Heart right ventricle (tissue), 16 donors: ENCODE results near the gene TOP1. TPM values are rescaled to one million over a fixed set of nuclear protein-coding genes. Genes with fewer than 3 reads are reported as not detected.

Experiments used
- ATAC-seq, 8 donors: fragments of 200-7000 bp; cut with Tn5 transposase; one replicate each; pipeline ENCODE4 v1.9.1; 2020; ENCODE audit warnings: mild to moderate bottlenecking in 8 of 8, moderate library complexity in 8 of 8, moderate number of reproducible peaks in 1 of 8
- DNase-seq, 2 donors: peaks; one replicate each; pipeline ENCODE4 v3.0.0-alpha.2; 2020
- H3K27ac ChIP-seq, 10 donors: fragments of 200-600 bp; sonication (generic) in 2 of 10; one replicate each; pipeline versions ENCODE4 v1.5.0 to v1.8.0; 2020 to 2022; ENCODE audit warnings: mild to moderate bottlenecking in 3 of 10
- H3K27me3 ChIP-seq, 7 donors: fragments of 200-600 bp; one replicate each; pipeline ENCODE4 v1.8.0; 2021 to 2022; ENCODE audit warnings: mild to moderate bottlenecking in 2 of 7
- H3K36me3 ChIP-seq, 9 donors: fragments of 200-600 bp; sonication (generic) in 1 of 9; one replicate each; pipeline versions ENCODE4 v1.5.0 to v1.8.0; 2020 to 2022; ENCODE audit warnings: mild to moderate bottlenecking in 2 of 9
- H3K4me1 ChIP-seq, 9 donors: fragments of 200-600 bp; sonication (generic) in 1 of 9; one replicate each; pipeline versions ENCODE4 v1.5.0 to v1.8.0; 2020 to 2022; ENCODE audit warnings: mild to moderate bottlenecking in 4 of 9
- H3K4me3 ChIP-seq, 10 donors: fragments of 200-600 bp; sonication (generic) in 2 of 10; one replicate each; pipeline versions ENCODE4 v1.5.0 to v1.8.0; 2020 to 2022; ENCODE audit warnings: mild to moderate bottlenecking in 7 of 10, moderate library complexity in 2 of 10
- H3K9me3 ChIP-seq, 11 donors: fragments of 200-600 bp in 10 of 11; sonication (generic) in 2 of 11; one replicate each; pipeline versions ENCODE4 v1.5.0 to v1.8.0; 2013 to 2022; ENCODE audit warnings: mild to moderate bottlenecking in 2 of 11, control low read depth in 1 of 11, moderate library complexity in 1 of 11
- WGBS, 2 donors: extraction: QIAGEN DNeasy Blood & Tissue Kit; methylation state at CpG; one replicate each; pipeline ENCODE4 v1.1.7; 2013; ENCODE audit warnings: inconsistent platforms in 1 of 2; 5-methylcytosine and 5-hydroxymethylcytosine counted together
- intact Hi-C, 10 donors: fragments of 100-400 bp; cut with DNase I; formaldehyde crosslinking; loops; one replicate each; pipeline versions ENCODE4 v1.11.1 to v1.14.2; 2022
- polyA plus RNA-seq, 2 donors: library from polyadenylated mRNA; stranded (reverse); fragments of 200-250 nt; gene quantifications; one replicate each; pipeline ENCODE4 v1.2.3, GENCODE V29; 2013
- total RNA-seq, 10 donors: library from RNA; stranded (reverse); fragmentation: NEBNext Ultra II Directional in 3 of 10; extraction: Animal tissue kit (Norgen Biotek cat#: 25700) in 3 of 10; gene quantifications; one replicate each; pipeline versions ENCODE4 v1.2.1 to v1.2.4, GENCODE V29; 2021 to 2023
- TF ChIP-seq, protein P1 (sequence below), 9 donors: fragments of 200-600 bp; sonication (generic) in 2 of 9; IDR thresholded peaks; one replicate each; pipeline versions ENCODE4 v1.5.0 to v1.8.0; 2021 to 2022; ENCODE audit warnings: antibody characterized with exemption in 9 of 9, mild to moderate bottlenecking in 5 of 9, moderate library complexity in 1 of 9
- donor health status: Arrhythmogenic right ventricular cardiomyopathy.
- donor health status: ischemic (EF 13 %, LVEDD 7.1; RV severe dilation, severe dysfunction).
- donor health status: healthy with polysubstance abuse.
- donor health status: DM: no; HTN: yes; CAD: no.
- donor health status: DM: no; HTN: no; CAD: no.
- donor health status: ischemic (EF 25% LVEDD 6.9; RV normal size, moderate dysfunction).
- donor health status: ischemic (EF 25% LVEDD 5.7; RV mildly dilated, moderate dysfunction).
- donor health status: healthy.
- donor health status: DM: yes; HTN: yes; CAD: no.
- donor health status: Ischemic cardiomyopathy.
- donor health status: ischemic (EF 35%, LVEDD 5.7; RV mildly dilated, moderate dysfunction).
- donor health status: nonischemic (EF 11% LVEDD 7.7; RV severe dilation, severe dysfunction).
- donor health status: DM: yes; HTN: yes; CAD: no.
- donor health status: PGD.
- donor health status: ischemic (EF 29% LVEDD 5.4; RV normal size, mild dysfunction).
- donor health status: nonischemic (EF 23%, LVEDD 6.1; RV moderate dilation, normal function).

Gene TOP1
- total and polyA plus RNA-seq, 12 donors, result 13.5 to 28.3 (median 23.1) TPM

GRCh38 chr20:41140226-41141133 is 111.9 kb downstream of the TOP1 start:
- DNase-seq (no peak), ATAC-seq (no peak)
- peak overlapping the region; percentile 72 to 100 (median 97) for H3K27ac ChIP-seq
- H3K9me3 ChIP-seq, result no peaks in the 10 kb centered on the region
- peak overlapping the region in 8 of 10 donors; percentile 0 to 97 (median 94) for H3K4me3 ChIP-seq
- WGBS, 2 donors, result 51 to 61% methylated on average over 10 of the region's 10 CpGs
- H3K36me3 ChIP-seq, result peaks cover 0 to 12% (median 0%) of the 10 kb centered on the region in 9 donors
- peaks cover 31 to 90% (median 80%) of the 10 kb centered on the region in 9 donors for H3K4me1 ChIP-seq
- TF ChIP-seq, protein P1, sequence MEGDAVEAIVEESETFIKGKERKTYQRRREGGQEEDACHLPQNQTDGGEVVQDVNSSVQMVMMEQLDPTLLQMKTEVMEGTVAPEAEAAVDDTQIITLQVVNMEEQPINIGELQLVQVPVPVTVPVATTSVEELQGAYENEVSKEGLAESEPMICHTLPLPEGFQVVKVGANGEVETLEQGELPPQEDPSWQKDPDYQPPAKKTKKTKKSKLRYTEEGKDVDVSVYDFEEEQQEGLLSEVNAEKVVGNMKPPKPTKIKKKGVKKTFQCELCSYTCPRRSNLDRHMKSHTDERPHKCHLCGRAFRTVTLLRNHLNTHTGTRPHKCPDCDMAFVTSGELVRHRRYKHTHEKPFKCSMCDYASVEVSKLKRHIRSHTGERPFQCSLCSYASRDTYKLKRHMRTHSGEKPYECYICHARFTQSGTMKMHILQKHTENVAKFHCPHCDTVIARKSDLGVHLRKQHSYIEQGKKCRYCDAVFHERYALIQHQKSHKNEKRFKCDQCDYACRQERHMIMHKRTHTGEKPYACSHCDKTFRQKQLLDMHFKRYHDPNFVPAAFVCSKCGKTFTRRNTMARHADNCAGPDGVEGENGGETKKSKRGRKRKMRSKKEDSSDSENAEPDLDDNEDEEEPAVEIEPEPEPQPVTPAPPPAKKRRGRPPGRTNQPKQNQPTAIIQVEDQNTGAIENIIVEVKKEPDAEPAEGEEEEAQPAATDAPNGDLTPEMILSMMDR (IDR thresholded peaks at IDR 0.05), result no peak
- intact Hi-C loops, result no loop called here
- H3K27me3 ChIP-seq, result peaks cover 0 to 9% (median 0%) of the 10 kb centered on the region in 7 donors

- ATAC-seq (peak; percentile 6 to 43 (median 19)), DNase-seq (peak; percentile 60 to 77)
- peak overlapping the region; percentile 72 to 100 (median 97) for H3K27ac ChIP-seq
- H3K36me3 ChIP-seq, result peaks cover 0 to 12% (median 0%) of the 10 kb centered on the region in 9 donors
- peaks cover 36 to 90% (median 80%) of the 10 kb centered on the region in 9 donors for H3K4me1 ChIP-seq
- peak overlapping the region in 8 of 10 donors; percentile 0 to 97 (median 6) for H3K4me3 ChIP-seq
- intact Hi-C loops, result no loop called here
- TF ChIP-seq, protein P1 (IDR thresholded peaks at IDR 0.05), result no peak
- no peaks in the 10 kb centered on the region for H3K9me3 ChIP-seq
- WGBS, 2 donors, result 40 to 42% methylated on average over 8 of the region's 8 CpGs
- peaks cover 0 to 9% (median 0%) of the 10 kb centered on the region in 7 donors for H3K27me3 ChIP-seq
Measured at GRCh38 chr20:41141153-41141815, 112.7 kb downstream of the TOP1 start.

- intact Hi-C loops, result no loop called here
Measured at GRCh38 chr20:41142245-41142644, 113.6 kb downstream of the TOP1 start.

More at GRCh38 chr20:41142245-41142644, 113.6 kb downstream of the TOP1 start:
- Histone ChIP-seq H3K4me1 (peaks cover 38 to 95% (median 87%) of the 10 kb centered on the region in 9 donors), H3K27me3 (peaks cover 0 to 9% (median 0%) of the 10 kb centered on the region in 7 donors), H3K4me3 (no peak overlapping the region), H3K27ac (peak overlapping the region; percentile 68 to 100 (median 97)), H3K9me3 (no peaks in the 10 kb centered on the region), H3K36me3 (peaks cover 0 to 12% (median 0%) of the 10 kb centered on the region in 9 donors)
- DNase-seq, result no peak
- no peak for ATAC-seq
- TF ChIP-seq, protein P1 (IDR thresholded peaks at IDR 0.05), result no peak
- 57 to 70% methylated on average over 4 of the region's 4 CpGs for WGBS, 2 donors
